Astrocyte of the cerebellum (primary cell): Measurements from ENCODE around the gene SCD5.
A peak's percentile ranks its signal among the peaks of the same experiment; 100 is the strongest.

ENCODE experiments used
- DNase-seq: peaks from one replicate; pipeline ENCODE4 v3.0.0-alpha.2; 2011; ENCODE audit warnings: low read depth
- H3K4me3 ChIP-seq: 2 replicates; pipeline ENCODE4 v1.5.1; 2011; ENCODE audit warnings: mild to moderate bottlenecking, low read depth, low read length, moderate library complexity
- in situ Hi-C: cut with HindIII; loops from 2 replicates; pipeline ENCODE4 v1.10.0; 2017; ENCODE audit warnings: low sequenced_read_pairs
- TF ChIP-seq, protein P1 (sequence below): IDR thresholded peaks from 2 replicates; pipeline ENCODE4 v1.5.1; 2012; ENCODE audit warnings: low read length, low read depth, moderate library complexity, mild to moderate bottlenecking; ENCODE audit errors: missing control alignments

SCD5 gene

GRCh38 chr4:82746705-82747574 lies 51.7 kb downstream of the SCD5 start:
- H3K4me3 ChIP-seq: no peak overlapping the region
- in situ Hi-C loops: no loop called here
- TF ChIP-seq, protein P1, sequence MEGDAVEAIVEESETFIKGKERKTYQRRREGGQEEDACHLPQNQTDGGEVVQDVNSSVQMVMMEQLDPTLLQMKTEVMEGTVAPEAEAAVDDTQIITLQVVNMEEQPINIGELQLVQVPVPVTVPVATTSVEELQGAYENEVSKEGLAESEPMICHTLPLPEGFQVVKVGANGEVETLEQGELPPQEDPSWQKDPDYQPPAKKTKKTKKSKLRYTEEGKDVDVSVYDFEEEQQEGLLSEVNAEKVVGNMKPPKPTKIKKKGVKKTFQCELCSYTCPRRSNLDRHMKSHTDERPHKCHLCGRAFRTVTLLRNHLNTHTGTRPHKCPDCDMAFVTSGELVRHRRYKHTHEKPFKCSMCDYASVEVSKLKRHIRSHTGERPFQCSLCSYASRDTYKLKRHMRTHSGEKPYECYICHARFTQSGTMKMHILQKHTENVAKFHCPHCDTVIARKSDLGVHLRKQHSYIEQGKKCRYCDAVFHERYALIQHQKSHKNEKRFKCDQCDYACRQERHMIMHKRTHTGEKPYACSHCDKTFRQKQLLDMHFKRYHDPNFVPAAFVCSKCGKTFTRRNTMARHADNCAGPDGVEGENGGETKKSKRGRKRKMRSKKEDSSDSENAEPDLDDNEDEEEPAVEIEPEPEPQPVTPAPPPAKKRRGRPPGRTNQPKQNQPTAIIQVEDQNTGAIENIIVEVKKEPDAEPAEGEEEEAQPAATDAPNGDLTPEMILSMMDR: no peak
- DNase-seq: no peak

- H3K4me3 ChIP-seq: no peak overlapping the region
- in situ Hi-C loops: no loop called here
- TF ChIP-seq, protein P1: no peak
- peak; percentile 45 for DNase-seq
Measured at GRCh38 chr4:82745173-82745842, 53.3 kb downstream of the SCD5 start.

DNA sequence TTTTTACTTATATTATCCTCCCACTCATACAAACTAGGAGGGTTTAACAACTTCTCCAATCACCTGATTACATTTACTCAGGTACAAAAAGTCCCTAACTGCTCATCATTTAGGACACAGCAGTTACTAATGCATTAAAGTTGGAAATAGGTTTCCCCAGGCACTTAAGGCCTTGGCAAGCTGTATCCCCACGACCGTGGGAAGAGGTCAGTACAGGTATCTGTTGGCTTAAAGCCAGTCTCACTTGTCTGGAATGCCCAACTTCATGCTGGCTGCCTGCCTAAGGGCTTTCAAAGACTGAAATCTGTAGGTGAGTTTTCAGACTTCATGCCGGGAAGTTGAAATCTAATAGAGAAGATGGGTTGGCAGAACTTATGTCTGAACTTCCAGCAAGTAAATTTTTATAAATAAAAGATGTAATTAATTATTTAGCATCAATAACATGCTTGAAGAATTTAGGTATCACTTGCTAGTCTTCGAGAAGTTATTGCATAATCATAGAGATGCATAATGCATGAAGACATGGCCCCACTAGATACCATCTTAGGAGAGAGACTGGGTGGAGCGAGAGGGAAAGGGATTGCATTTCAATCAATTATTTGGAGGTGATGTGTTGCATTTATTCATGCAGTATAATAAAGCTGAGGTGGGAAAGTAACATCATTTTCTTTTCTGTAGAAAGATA lies 54.2 kb downstream of the SCD5 start:
- DNase-seq: no peak
- in situ Hi-C loops: no loop called here
- TF ChIP-seq, protein P1: no peak
- H3K4me3 ChIP-seq: no peak overlapping the region

DNA sequence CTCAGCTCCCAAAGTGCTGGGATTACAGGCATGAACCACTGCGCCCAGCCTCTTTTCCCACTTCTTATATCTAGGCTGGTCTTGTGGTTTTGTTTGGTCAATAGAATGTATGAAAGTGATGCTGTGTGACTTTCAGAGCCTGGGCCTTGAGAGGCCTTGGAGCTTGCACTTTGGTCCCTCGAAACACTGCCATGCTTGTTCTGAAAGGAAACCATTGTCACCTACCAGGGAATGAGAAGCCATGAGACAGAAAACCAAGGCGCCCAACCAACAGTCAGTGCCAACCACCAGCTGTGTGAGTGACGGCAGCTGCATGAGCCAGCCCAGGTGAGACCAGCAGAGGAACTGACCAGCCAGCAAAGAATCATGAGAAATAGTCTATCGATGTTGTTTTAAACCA lies 57.4 kb downstream of the SCD5 start:
- TF ChIP-seq, protein P1: no peak
- no peak for DNase-seq
- H3K4me3 ChIP-seq: no peak overlapping the region
- in situ Hi-C loops: no loop called here

GRCh38 chr4:82739287-82740190 lies 59.1 kb downstream of the SCD5 start:
- TF ChIP-seq, protein P1: peak; percentile 86
- in situ Hi-C loops: no loop called here
- DNase-seq: no peak
- no peak overlapping the region for H3K4me3 ChIP-seq
